RWPE2 (cell line): ENCODE measurements around the gene PGK2.
A peak's percentile ranks its signal among the peaks of the same experiment; 100 is the strongest.

Experiments
- ATAC-seq: fragments of 200-7000 bp; cut with Tn5 transposase; 3 replicates; pipeline ENCODE4 v1.9.1; 2021; ENCODE audit warnings: low read depth
- DNase-seq: peaks from one replicate; pipeline ENCODE4 v3.0.0-alpha.2; 2020; ENCODE audit warnings: low spot score
- H3K27ac ChIP-seq: fragments of 450-650 bp; 2 replicates; pipeline ENCODE4 v1.5.1; 2017; ENCODE audit warnings: mild to moderate bottlenecking; ENCODE audit not compliant: poor library complexity, severe bottlenecking
- H3K27me3 ChIP-seq: fragments of 250-450 bp; sonication (Bioruptor Pico); 2 replicates; pipeline ENCODE4 v1.5.1; 2021; ENCODE audit warnings: mild to moderate bottlenecking, moderate library complexity; ENCODE audit not compliant: insufficient read depth, poor library complexity, severe bottlenecking
- H3K36me3 ChIP-seq: fragments of 250-450 bp; sonication (Bioruptor Pico); 2 replicates; pipeline ENCODE4 v1.5.1; 2020; ENCODE audit warnings: low read depth, mild to moderate bottlenecking, moderate library complexity
- H3K4me1 ChIP-seq: fragments of 250-450 bp; sonication (Bioruptor Pico); 2 replicates; pipeline ENCODE4 v1.5.1; 2021; ENCODE audit warnings: mild to moderate bottlenecking, moderate library complexity; ENCODE audit not compliant: insufficient read depth, poor library complexity, severe bottlenecking
- H3K4me3 ChIP-seq: fragments of 250-450 bp; sonication (Bioruptor Pico); 2 replicates; pipeline ENCODE4 v1.5.1; 2021; ENCODE audit warnings: mild to moderate bottlenecking, moderate library complexity; ENCODE audit not compliant: severe bottlenecking
- H3K9me3 ChIP-seq: fragments of 250-450 bp; sonication (Bioruptor Pico); 2 replicates; pipeline ENCODE4 v1.5.1; 2021; ENCODE audit warnings: mild to moderate bottlenecking, moderate library complexity; ENCODE audit not compliant: severe bottlenecking
- CTCF ChIP-seq: fragments of 450-650 bp; IDR thresholded peaks from one replicate; pipeline ENCODE4 v1.5.1; 2017; ENCODE audit warnings: mild to moderate bottlenecking, moderate library complexity; ENCODE audit not compliant: poor library complexity, severe bottlenecking

PGK2 gene

GRCh38 chr6:49775043-49775442 lies 12.0 kb downstream of the PGK2 start:
- Histone ChIP-seq H3K27ac (no peak overlapping the region), H3K9me3 (no peaks in the 10 kb centered on the region), H3K4me3 (no peak overlapping the region), H3K27me3 (no peaks in the 10 kb centered on the region), H3K36me3 (no peaks in the 10 kb centered on the region), H3K4me1 (no peaks in the 10 kb centered on the region)
- DNase-seq (no peak), ATAC-seq (no peak)
- TF ChIP-seq CTCF, result no peak

- Histone ChIP-seq H3K27ac (no peak overlapping the region), H3K36me3 (no peaks in the 10 kb centered on the region), H3K4me1 (no peaks in the 10 kb centered on the region), H3K4me3 (no peak overlapping the region), H3K9me3 (no peaks in the 10 kb centered on the region), H3K27me3 (no peaks in the 10 kb centered on the region)
- DNase-seq (no peak), ATAC-seq (no peak)
- no peak for TF ChIP-seq CTCF
These were observed 14.8 kb downstream of the PGK2 start for GRCh38 chr6:49772285-49772684.

- H3K36me3 ChIP-seq, result no peaks in the 10 kb centered on the region
- no peak overlapping the region for H3K27ac ChIP-seq
- no peaks in the 10 kb centered on the region for H3K9me3 ChIP-seq
- ATAC-seq, result no peak
- no peak overlapping the region for H3K4me3 ChIP-seq
- no peaks in the 10 kb centered on the region for H3K4me1 ChIP-seq
- no peak for DNase-seq
- H3K27me3 ChIP-seq, result no peaks in the 10 kb centered on the region
- TF ChIP-seq CTCF, result no peak
These were observed 20.3 kb downstream of the PGK2 start for GRCh38 chr6:49766762-49767161.

GRCh38 chr6:49764571-49765236 lies 22.4 kb downstream of the PGK2 start:
- Histone ChIP-seq H3K27me3 (no peaks in the 10 kb centered on the region), H3K36me3 (no peaks in the 10 kb centered on the region), H3K27ac (no peak overlapping the region), H3K9me3 (no peaks in the 10 kb centered on the region), H3K4me1 (no peaks in the 10 kb centered on the region), H3K4me3 (no peak overlapping the region)
- no peak for TF ChIP-seq CTCF
- no peak for DNase-seq
- ATAC-seq, result no peak

- ATAC-seq, result peak; percentile 58; the same call in 2 of the 3 replicates
- Histone ChIP-seq H3K4me1 (peaks cover 2% of the 10 kb centered on the region), H3K4me3 (no peak within 1 kb of the TSS), H3K9me3 (no peaks in the 10 kb centered on the region), H3K27me3 (no peaks in the 10 kb centered on the region), H3K36me3 (no peaks in the 10 kb centered on the region), H3K27ac (no peak within 1 kb of the TSS)
- TF ChIP-seq CTCF, result no peak
- no peak for DNase-seq
These were observed 42.8 kb downstream of the PGK2 start, which contains the start of gene CRISP3 for GRCh38 chr6:49744259-49744658. Gene CRISP3, minus strand, starts transcription at chr6:49744388. Its CDS starts 21 bp downstream, at chr6:49744367.
